Measurements from ENCODE around the gene PARD6G.

PARD6G gene

GRCh38 chr18:80172056-80172455 lies 75.3 kb downstream of the PARD6G start:
- TF ChIP-seq ARNT (IDR thresholded peaks at IDR 0.05) (no peak), SUZ12 (IDR thresholded peaks at IDR 0.05) (no peak), BHLHE40 (IDR thresholded peaks at IDR 0.05; ENCODE audit: borderline replicate concordance) (no peak), NFRKB (IDR thresholded peaks at IDR 0.05) (no peak), L3MBTL2 (conservative IDR thresholded peaks at IDR 0.05) (no peak), TARDBP (IDR thresholded peaks at IDR 0.05) (no peak), FOXK2 (IDR thresholded peaks at IDR 0.05) (no peak), CTBP1 (IDR thresholded peaks at IDR 0.05; ENCODE audit: borderline replicate concordance) (no peak), HDGF (IDR thresholded peaks at IDR 0.05; ENCODE audit: borderline replicate concordance) (no peak), FOXM1 (IDR thresholded peaks at IDR 0.05; ENCODE audit: borderline replicate concordance) (no peak), FOXA1 (IDR thresholded peaks at IDR 0.05) (no peak), SP1 (IDR thresholded peaks at IDR 0.05) (no peak)
- ChIA-PET CTCF (no interaction called here), POLR2A (no interaction called here)
- DNase-seq (ENCODE audit: extremely low spot score): no peak

GRCh38 chr18:80171054-80171872 lies 76.1 kb downstream of the PARD6G start:
- TF ChIP-seq FOXA1 (IDR thresholded peaks at IDR 0.05) (no peak), BHLHE40 (IDR thresholded peaks at IDR 0.05; ENCODE audit: borderline replicate concordance) (no peak), L3MBTL2 (conservative IDR thresholded peaks at IDR 0.05) (no peak), ZNF384 (IDR thresholded peaks at IDR 0.05) (no peak), TARDBP (IDR thresholded peaks at IDR 0.05) (no peak), HDGF (IDR thresholded peaks at IDR 0.05; ENCODE audit: borderline replicate concordance) (no peak), SUZ12 (IDR thresholded peaks at IDR 0.05) (no peak), FOXM1 (IDR thresholded peaks at IDR 0.05; ENCODE audit: borderline replicate concordance) (no peak), SP1 (IDR thresholded peaks at IDR 0.05) (no peak), ELF4 (IDR thresholded peaks at IDR 0.05) (no peak)
- TF ChIP-seq, protein P1, sequence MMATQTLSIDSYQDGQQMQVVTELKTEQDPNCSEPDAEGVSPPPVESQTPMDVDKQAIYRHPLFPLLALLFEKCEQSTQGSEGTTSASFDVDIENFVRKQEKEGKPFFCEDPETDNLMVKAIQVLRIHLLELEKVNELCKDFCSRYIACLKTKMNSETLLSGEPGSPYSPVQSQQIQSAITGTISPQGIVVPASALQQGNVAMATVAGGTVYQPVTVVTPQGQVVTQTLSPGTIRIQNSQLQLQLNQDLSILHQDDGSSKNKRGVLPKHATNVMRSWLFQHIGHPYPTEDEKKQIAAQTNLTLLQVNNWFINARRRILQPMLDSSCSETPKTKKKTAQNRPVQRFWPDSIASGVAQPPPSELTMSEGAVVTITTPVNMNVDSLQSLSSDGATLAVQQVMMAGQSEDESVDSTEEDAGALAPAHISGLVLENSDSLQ (IDR thresholded peaks at IDR 0.05): no peak
- ChIA-PET CTCF (interaction anchor here (0.7 to 1.6 kb wide), 2 partner anchors 26 to 29 kb away, joined by 3 to 6 read pairs; no protein-coding TSS in a partner anchor), POLR2A (no interaction called here)
- DNase-seq (ENCODE audit: extremely low spot score): peak; percentile 76

GRCh38 chr18:80170395-80171053 lies 76.8 kb downstream of the PARD6G start:
- ChIA-PET POLR2A (no interaction called here), CTCF (interaction anchor here (0.5 to 1.6 kb wide), 2 partner anchors 30 to 79 kb away, joined by 3 to 6 read pairs; no protein-coding TSS in a partner anchor)
- DNase-seq (ENCODE audit: extremely low spot score): no peak
- TF ChIP-seq SUZ12 (IDR thresholded peaks at IDR 0.05) (no peak), BHLHE40 (IDR thresholded peaks at IDR 0.05; ENCODE audit: borderline replicate concordance) (no peak), FOXK2 (IDR thresholded peaks at IDR 0.05) (no peak), FOXA1 (IDR thresholded peaks at IDR 0.05) (no peak), CTBP1 (IDR thresholded peaks at IDR 0.05; ENCODE audit: borderline replicate concordance) (no peak), SP1 (IDR thresholded peaks at IDR 0.05) (no peak), FOXM1 (IDR thresholded peaks at IDR 0.05; ENCODE audit: borderline replicate concordance) (no peak), L3MBTL2 (conservative IDR thresholded peaks at IDR 0.05) (no peak), ELF4 (IDR thresholded peaks at IDR 0.05) (no peak)

- TF ChIP-seq L3MBTL2 (conservative IDR thresholded peaks at IDR 0.05) (no peak), ZNF384 (IDR thresholded peaks at IDR 0.05) (no peak), FOXM1 (IDR thresholded peaks at IDR 0.05; ENCODE audit: borderline replicate concordance) (no peak), BHLHE40 (IDR thresholded peaks at IDR 0.05; ENCODE audit: borderline replicate concordance) (no peak), TARDBP (IDR thresholded peaks at IDR 0.05) (no peak), CTBP1 (IDR thresholded peaks at IDR 0.05; ENCODE audit: borderline replicate concordance) (no peak), SUZ12 (IDR thresholded peaks at IDR 0.05) (no peak), LEF1 (IDR thresholded peaks at IDR 0.05; ENCODE audit: borderline replicate concordance) (no peak), FOXK2 (IDR thresholded peaks at IDR 0.05) (no peak), NFRKB (IDR thresholded peaks at IDR 0.05) (no peak), HDGF (IDR thresholded peaks at IDR 0.05; ENCODE audit: borderline replicate concordance) (no peak), ELF4 (IDR thresholded peaks at IDR 0.05) (no peak), SP1 (IDR thresholded peaks at IDR 0.05) (no peak), ARNT (IDR thresholded peaks at IDR 0.05) (no peak), FOXA1 (IDR thresholded peaks at IDR 0.05) (no peak)
- TF ChIP-seq, protein P1 (IDR thresholded peaks at IDR 0.05): no peak
- POLR2A ChIA-PET: no interaction called here
- CTCF ChIA-PET: no interaction called here
- no peak for DNase-seq (ENCODE audit: extremely low spot score)
These were observed 77.7 kb downstream of the PARD6G start for GRCh38 chr18:80169607-80170006.

DNA sequence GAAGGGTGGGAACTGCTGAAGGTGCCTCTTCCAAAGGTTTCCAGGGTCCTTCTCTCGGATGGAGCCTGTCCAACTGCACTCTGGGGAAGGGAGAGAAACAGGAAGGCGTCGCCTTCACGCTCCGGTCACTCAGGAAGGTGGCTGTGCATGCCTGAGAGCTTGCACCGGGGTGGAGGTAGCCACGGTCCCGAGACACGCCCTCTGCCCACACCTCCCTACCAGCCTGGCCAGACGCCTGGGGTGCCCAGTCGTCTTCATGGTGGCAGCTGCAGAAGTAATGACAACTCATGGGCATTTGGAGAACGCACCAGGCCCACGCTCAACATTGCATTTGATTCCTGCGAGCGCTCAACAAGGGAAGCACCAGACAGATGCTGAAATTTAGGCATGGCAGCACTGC lies 78.3 kb downstream of the PARD6G start:
- POLR2A ChIA-PET: no interaction called here
- DNase-seq (ENCODE audit: extremely low spot score): no peak
- TF ChIP-seq L3MBTL2 (conservative IDR thresholded peaks at IDR 0.05): no peak
- no peak for TF ChIP-seq TARDBP (IDR thresholded peaks at IDR 0.05)
- TF ChIP-seq BHLHE40 (IDR thresholded peaks at IDR 0.05; ENCODE audit: borderline replicate concordance): no peak
- TF ChIP-seq SP1 (IDR thresholded peaks at IDR 0.05): no peak
- no peak for TF ChIP-seq ZNF384 (IDR thresholded peaks at IDR 0.05)
- TF ChIP-seq CTBP1 (IDR thresholded peaks at IDR 0.05; ENCODE audit: borderline replicate concordance): no peak
- TF ChIP-seq FOXM1 (IDR thresholded peaks at IDR 0.05; ENCODE audit: borderline replicate concordance): no peak
- no peak for TF ChIP-seq ELF4 (IDR thresholded peaks at IDR 0.05)
- CTCF ChIA-PET: no interaction called here

- DNase-seq (ENCODE audit: extremely low spot score): no peak
- TF ChIP-seq LEF1 (IDR thresholded peaks at IDR 0.05; ENCODE audit: borderline replicate concordance) (no peak), CTBP1 (IDR thresholded peaks at IDR 0.05; ENCODE audit: borderline replicate concordance) (no peak), FOXA1 (IDR thresholded peaks at IDR 0.05) (no peak), TARDBP (IDR thresholded peaks at IDR 0.05) (no peak), SP1 (IDR thresholded peaks at IDR 0.05) (no peak), NFRKB (IDR thresholded peaks at IDR 0.05) (no peak), HDGF (IDR thresholded peaks at IDR 0.05; ENCODE audit: borderline replicate concordance) (no peak), FOXK2 (IDR thresholded peaks at IDR 0.05) (no peak), L3MBTL2 (conservative IDR thresholded peaks at IDR 0.05) (no peak), ELF4 (IDR thresholded peaks at IDR 0.05) (no peak), BHLHE40 (IDR thresholded peaks at IDR 0.05; ENCODE audit: borderline replicate concordance) (no peak), ARNT (IDR thresholded peaks at IDR 0.05) (no peak), SUZ12 (IDR thresholded peaks at IDR 0.05) (no peak), ZNF384 (IDR thresholded peaks at IDR 0.05) (no peak), FOXM1 (IDR thresholded peaks at IDR 0.05; ENCODE audit: borderline replicate concordance) (no peak)
- TF ChIP-seq, protein P1 (IDR thresholded peaks at IDR 0.05): no peak
- CTCF ChIA-PET: no interaction called here
- POLR2A ChIA-PET: no interaction called here
These were observed 79.0 kb downstream of the PARD6G start for GRCh38 chr18:80168346-80168745.

Data from HEK293T (cell line).